WERI-Rb-1 (cell line): ENCODE data around the gene ZNF488.

ENCODE experiments used
- DNase-seq: peaks from one replicate; pipeline ENCODE4 v3.0.0-alpha.2; 2020
- H3K27ac ChIP-seq: fragments of 250-450 bp; sonication (Bioruptor Pico); 2 replicates; pipeline ENCODE4 v1.5.1; 2020; ENCODE audit warnings: mild to moderate bottlenecking, moderate library complexity
- H3K27me3 ChIP-seq: fragments of 250-450 bp; sonication (Bioruptor Pico); 2 replicates; pipeline ENCODE4 v1.5.1; 2021; ENCODE audit warnings: mild to moderate bottlenecking, low read depth, moderate library complexity; ENCODE audit not compliant: insufficient read depth, severe bottlenecking
- H3K36me3 ChIP-seq: fragments of 250-450 bp; sonication (Bioruptor Pico); 2 replicates; pipeline ENCODE4 v1.5.1; 2020; ENCODE audit warnings: mild to moderate bottlenecking, moderate library complexity
- H3K4me3 ChIP-seq: 2 replicates; pipeline ENCODE4 v1.5.1; 2011; ENCODE audit warnings: low read depth, mild to moderate bottlenecking, control low read depth, low read length
- H3K9me3 ChIP-seq: fragments of 250-450 bp; sonication (Bioruptor Pico); 2 replicates; pipeline ENCODE4 v1.5.1; 2021; ENCODE audit warnings: mild to moderate bottlenecking, moderate library complexity; ENCODE audit not compliant: severe bottlenecking
- CTCF ChIP-seq: IDR thresholded peaks from 2 replicates; pipeline ENCODE4 v1.5.1; 2011; ENCODE audit warnings: low read depth, mild to moderate bottlenecking, control low read depth, inconsistent platforms, low read length

ZNF488 gene

GRCh38 chr10:47330366-47330765 lies 53.7 kb downstream of the ZNF488 start:
- Histone ChIP-seq H3K36me3 (no peaks in the 10 kb centered on the region), H3K27ac (no peak overlapping the region), H3K27me3 (no peaks in the 10 kb centered on the region), H3K9me3 (no peaks in the 10 kb centered on the region), H3K4me3 (no peak overlapping the region)
- no peak for DNase-seq
- TF ChIP-seq CTCF = no peak

GRCh38 chr10:47329855-47330254 lies 54.2 kb downstream of the ZNF488 start:
- no peaks in the 10 kb centered on the region for H3K9me3 ChIP-seq
- H3K4me3 ChIP-seq = no peak overlapping the region
- no peaks in the 10 kb centered on the region for H3K27me3 ChIP-seq
- TF ChIP-seq CTCF = no peak
- H3K36me3 ChIP-seq = no peaks in the 10 kb centered on the region
- DNase-seq = no peak
- H3K27ac ChIP-seq = no peak overlapping the region

- Histone ChIP-seq H3K27ac (no peak overlapping the region), H3K36me3 (no peaks in the 10 kb centered on the region), H3K27me3 (no peaks in the 10 kb centered on the region), H3K9me3 (no peaks in the 10 kb centered on the region), H3K4me3 (no peak overlapping the region)
- no peak for TF ChIP-seq CTCF
- no peak for DNase-seq
Measured at GRCh38 chr10:47326927-47327330, 57.2 kb downstream of the ZNF488 start.

- Histone ChIP-seq H3K27ac (no peak overlapping the region), H3K9me3 (no peaks in the 10 kb centered on the region), H3K36me3 (no peaks in the 10 kb centered on the region), H3K4me3 (no peak overlapping the region), H3K27me3 (no peaks in the 10 kb centered on the region)
- no peak for TF ChIP-seq CTCF
- DNase-seq = no peak
Measured at GRCh38 chr10:47326306-47326926, 57.7 kb downstream of the ZNF488 start.

GRCh38 chr10:47325303-47326291 lies 58.5 kb downstream of the ZNF488 start:
- H3K27me3 ChIP-seq = no peaks in the 10 kb centered on the region
- H3K36me3 ChIP-seq = no peaks in the 10 kb centered on the region
- TF ChIP-seq CTCF = no peak
- no peaks in the 10 kb centered on the region for H3K9me3 ChIP-seq
- no peak overlapping the region for H3K4me3 ChIP-seq
- DNase-seq = no peak
- H3K27ac ChIP-seq = no peak overlapping the region
